Esophagus (tissue), 2 donors: ENCODE results near the gene ANKRD24. TPM values are rescaled to one million over a fixed set of nuclear protein-coding genes. Genes with fewer than 3 reads are reported as not detected.
"Not testable (repeated sequence)": the region's sequence is repeated elsewhere in the genome, so short reads cannot be mapped to it uniquely, and the experiment has no call there.

Experiments
- H3K27ac ChIP-seq, 2 donors: one replicate each; pipeline ENCODE4 v1.5.1; 2013; ENCODE audit warnings: low read depth in 2 of 2, mild to moderate bottlenecking in 2 of 2, inconsistent platforms in 1 of 2, low read length in 1 of 2, moderate library complexity in 1 of 2
- H3K27me3 ChIP-seq, 2 donors: one replicate each; pipeline ENCODE4 v1.6.1; 2013; ENCODE audit warnings: low read length in 2 of 2, control low read depth in 1 of 2, mild to moderate bottlenecking in 1 of 2; ENCODE audit not compliant: insufficient read depth in 2 of 2, control insufficient read depth in 1 of 2
- H3K36me3 ChIP-seq, 2 donors: one replicate each; pipeline ENCODE4 v1.6.1; 2013; ENCODE audit warnings: low read length in 1 of 2; ENCODE audit not compliant: control insufficient read depth in 2 of 2, insufficient read depth in 2 of 2
- H3K4me1 ChIP-seq, 2 donors: one replicate each; pipeline ENCODE4 v1.6.1; 2013; ENCODE audit warnings: low read length in 1 of 2; ENCODE audit not compliant: control insufficient read depth in 2 of 2, insufficient read depth in 2 of 2
- H3K4me3 ChIP-seq, 2 donors: one replicate each; pipeline ENCODE4 v1.5.1; 2013; ENCODE audit warnings: low read length in 2 of 2, mild to moderate bottlenecking in 2 of 2, low read depth in 1 of 2, moderate library complexity in 1 of 2
- H3K9me3 ChIP-seq, 2 donors: one replicate each; pipeline ENCODE4 v1.6.1; 2013; ENCODE audit warnings: mild to moderate bottlenecking in 2 of 2, low read depth in 1 of 2, low read length in 1 of 2, moderate library complexity in 1 of 2; ENCODE audit not compliant: control insufficient read depth in 2 of 2, insufficient read depth in 1 of 2
- WGBS, 2 donors: extraction: QIAGEN DNeasy Blood & Tissue Kit; methylation state at CpG; one replicate each; pipeline ENCODE4 v1.1.7; 2013; 5-methylcytosine and 5-hydroxymethylcytosine counted together
- polyA plus RNA-seq, 2 donors: library from polyadenylated mRNA; stranded (reverse); fragments of 200-250 nt; gene quantifications; one replicate each; pipeline ENCODE4 v1.2.3, GENCODE V29; 2013
- donor health status: healthy with polysubstance abuse.
- donor health status: Bipolar disorder and iron deficiency.

The ANKRD24 gene
- polyA plus RNA-seq, 2 donors: 0.21 to 0.59 TPM

- 89 to 91% methylated on average over 2 of the region's 2 CpGs for whole genome bisulfite sequencing, 2 donors
Measured at GRCh38 chr19:4184718-4185352, 2.3 kb downstream of the ANKRD24 start.

GRCh38 chr19:4185413-4186086 is 3.1 kb downstream of the ANKRD24 start:
- no peaks in the 10 kb centered on the region for H3K9me3 ChIP-seq
- H3K4me1 ChIP-seq: peaks cover 0 to 12% of the 10 kb centered on the region in 2 donors
- no peak overlapping the region for H3K4me3 ChIP-seq
- 68% methylated on average over 9 of the region's 9 CpGs for whole genome bisulfite sequencing, 2 donors
- no peaks in the 10 kb centered on the region for H3K36me3 ChIP-seq
- no peak overlapping the region for H3K27ac ChIP-seq
- H3K27me3 ChIP-seq: no peaks in the 10 kb centered on the region

More at GRCh38 chr19:4184718-4185352, 2.3 kb downstream of the ANKRD24 start:
- H3K27me3 ChIP-seq: no peaks in the 10 kb centered on the region
- peaks cover 0 to under 1% of the 10 kb centered on the region in 2 donors for H3K36me3 ChIP-seq
- no peak overlapping the region for H3K27ac ChIP-seq
- H3K4me3 ChIP-seq: no peak overlapping the region
- peaks cover 0 to 15% of the 10 kb centered on the region in 2 donors for H3K4me1 ChIP-seq
- H3K9me3 ChIP-seq: no peaks in the 10 kb centered on the region

- 32% methylated on average over 22 of the region's 22 CpGs for WGBS, 2 donors
- H3K4me1 ChIP-seq: peaks cover 0 to 6% of the 10 kb centered on the region in 2 donors
- H3K36me3 ChIP-seq: no peaks in the 10 kb centered on the region
Measured at GRCh38 chr19:4186087-4186993, 3.9 kb downstream of the ANKRD24 start.

GRCh38 chr19:4187313-4188122 is 5.0 kb downstream of the ANKRD24 start:
- Histone ChIP-seq H3K9me3 (no peaks in the 10 kb centered on the region), H3K27me3 (no peaks in the 10 kb centered on the region), H3K36me3 (no peaks in the 10 kb centered on the region), H3K27ac (no peak overlapping the region), H3K4me1 (peaks cover 0 to 4% of the 10 kb centered on the region in 2 donors), H3K4me3 (no peak overlapping the region)
- 91 to 92% methylated on average over 10 of the region's 10 CpGs for WGBS, 2 donors

More at GRCh38 chr19:4186087-4186993, 3.9 kb downstream of the ANKRD24 start:
- H3K9me3 ChIP-seq: no peaks in the 10 kb centered on the region
- no peaks in the 10 kb centered on the region for H3K27me3 ChIP-seq
- no peak overlapping the region for H3K27ac ChIP-seq
- H3K4me3 ChIP-seq: no peak overlapping the region

- Histone ChIP-seq H3K27me3 (no peaks in the 10 kb centered on the region), H3K27ac (no peak overlapping the region), H3K4me1 (no peaks in the 10 kb centered on the region), H3K4me3 (no peak overlapping the region), H3K9me3 (no peaks in the 10 kb centered on the region), H3K36me3 (no peaks in the 10 kb centered on the region)
- 71 to 75% methylated on average over 5 of the region's 5 CpGs for WGBS, 2 donors
Measured at GRCh38 chr19:4189641-4190040, 7.2 kb downstream of the ANKRD24 start.

- H3K27ac ChIP-seq, H3K27me3 ChIP-seq: not testable (repeated sequence)
- WGBS, 2 donors: 91 to 92% methylated on average over 3 of the region's 3 CpGs
Measured at GRCh38 chr19:4192537-4192936, 10.0 kb downstream of the ANKRD24 start.

GRCh38 chr19:4194353-4194752 is 11.9 kb downstream of the ANKRD24 start:
- Histone ChIP-seq H3K4me3 (no peak overlapping the region), H3K27me3 (peaks cover 0 to 9% of the 10 kb centered on the region in 2 donors), H3K27ac (no peak overlapping the region), H3K36me3 (no peaks in the 10 kb centered on the region), H3K4me1 (no peaks in the 10 kb centered on the region), H3K9me3 (no peaks in the 10 kb centered on the region)
- WGBS, 2 donors: 42 to 47% methylated on average over 7 of the region's 7 CpGs

More at GRCh38 chr19:4192537-4192936, 10.0 kb downstream of the ANKRD24 start:
- not testable (repeated sequence) for H3K4me3 ChIP-seq, H3K4me1 ChIP-seq, H3K9me3 ChIP-seq, H3K36me3 ChIP-seq

- Histone ChIP-seq H3K36me3 (no peaks in the 10 kb centered on the region), H3K9me3 (no peaks in the 10 kb centered on the region), H3K4me1 (no peaks in the 10 kb centered on the region), H3K27me3 (peaks cover 0 to 14% of the 10 kb centered on the region in 2 donors), H3K4me3 (no peak overlapping the region), H3K27ac (no peak overlapping the region)
- 79 to 83% methylated on average over 8 of the region's 8 CpGs for WGBS, 2 donors
Measured at GRCh38 chr19:4196009-4196408, 13.5 kb downstream of the ANKRD24 start.
